Measurements from ENCODE around the gene NBEAL1.
"Not testable (repeated sequence)": the region's sequence is repeated elsewhere in the genome, so short reads cannot be mapped to it uniquely, and the experiment has no call there.

NBEAL1 gene

DNA sequence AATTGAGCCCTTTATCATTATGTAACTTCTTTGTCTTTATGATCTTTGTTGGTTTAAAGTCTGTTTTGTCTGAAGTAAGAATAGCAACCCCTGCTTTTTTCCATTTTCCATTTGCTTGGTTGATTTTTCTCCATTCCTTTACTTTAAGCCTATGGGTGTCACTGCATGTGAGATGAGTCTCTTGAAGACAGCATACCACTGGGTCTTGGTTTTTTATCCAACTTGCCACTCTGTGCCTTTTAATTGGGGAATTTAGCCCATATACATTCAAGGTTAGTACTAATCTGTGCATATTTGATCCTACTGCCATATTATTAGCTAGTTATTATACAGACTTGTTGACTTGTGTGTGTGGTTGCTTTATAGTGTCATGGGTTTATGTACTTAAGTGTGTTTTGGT, 89.6 kb downstream of the NBEAL1 start:
- FAIRE-seq (no peak), DNase-seq (ENCODE audit: insufficient read length, low spot score) (no peak)

DNA sequence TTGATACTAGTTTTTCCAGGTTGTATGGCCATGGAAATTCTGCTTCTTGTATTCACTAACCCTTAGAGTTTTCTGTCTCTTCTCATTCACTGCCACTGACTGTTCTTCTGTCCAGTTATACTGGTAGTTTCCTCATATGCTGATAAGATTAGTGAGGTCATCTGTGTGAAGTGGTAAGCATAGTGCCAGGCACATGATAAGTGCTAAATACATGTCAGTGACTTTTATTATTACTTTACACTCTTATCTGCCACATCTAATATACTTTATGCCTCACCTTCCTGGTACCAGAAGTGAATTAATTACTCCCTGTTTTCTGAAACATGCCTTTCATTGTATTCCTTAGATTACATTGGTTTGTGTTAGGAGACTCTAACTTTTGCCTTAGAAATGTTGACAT, 91.3 kb downstream of the NBEAL1 start:
- no peak for FAIRE-seq
- DNase-seq (ENCODE audit: insufficient read length, low spot score) = no peak

DNA sequence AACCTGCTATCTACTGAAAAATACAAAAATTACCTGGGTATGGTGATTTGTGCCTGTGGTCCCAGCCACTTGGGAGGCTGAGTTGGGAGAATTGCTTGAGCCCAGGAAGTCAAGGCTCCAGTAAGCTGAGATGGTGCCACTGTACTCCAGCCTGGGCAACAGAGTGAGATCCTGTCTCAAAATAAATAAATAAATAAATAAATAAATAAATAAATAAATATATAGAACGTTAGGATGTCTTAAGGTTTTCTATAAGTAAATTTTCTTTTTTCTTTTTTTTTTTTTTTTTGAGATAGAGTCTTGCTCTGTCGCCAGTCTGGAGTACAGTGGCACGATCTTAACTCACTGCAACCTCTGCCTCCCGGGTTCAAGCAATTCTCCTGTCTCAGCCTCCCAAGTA, 95.8 kb downstream of the NBEAL1 start:
- not testable (repeated sequence) for DNase-seq (ENCODE audit: insufficient read length, low spot score); FAIRE-seq

DNA sequence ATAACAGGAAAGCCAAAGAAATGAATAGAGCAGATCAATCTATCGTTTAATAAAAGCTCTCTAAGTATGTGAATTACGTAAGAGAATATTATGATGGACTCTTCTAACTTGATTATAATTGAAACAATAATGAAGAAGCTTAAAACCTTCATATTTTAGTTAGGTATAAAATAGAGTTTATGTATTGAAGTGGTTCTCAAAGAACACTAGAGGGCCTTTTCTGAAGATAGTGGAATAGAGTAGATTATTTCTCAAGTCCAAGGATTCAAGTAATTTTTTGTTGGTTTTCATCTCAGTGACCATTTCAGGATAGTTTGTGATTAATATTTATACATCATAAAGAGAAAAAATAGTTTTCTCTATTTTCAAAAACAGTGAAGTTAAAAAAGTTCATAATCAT, 97.7 kb downstream of the NBEAL1 start:
- no peak for DNase-seq (ENCODE audit: insufficient read length, low spot score)
- no peak for FAIRE-seq

DNA sequence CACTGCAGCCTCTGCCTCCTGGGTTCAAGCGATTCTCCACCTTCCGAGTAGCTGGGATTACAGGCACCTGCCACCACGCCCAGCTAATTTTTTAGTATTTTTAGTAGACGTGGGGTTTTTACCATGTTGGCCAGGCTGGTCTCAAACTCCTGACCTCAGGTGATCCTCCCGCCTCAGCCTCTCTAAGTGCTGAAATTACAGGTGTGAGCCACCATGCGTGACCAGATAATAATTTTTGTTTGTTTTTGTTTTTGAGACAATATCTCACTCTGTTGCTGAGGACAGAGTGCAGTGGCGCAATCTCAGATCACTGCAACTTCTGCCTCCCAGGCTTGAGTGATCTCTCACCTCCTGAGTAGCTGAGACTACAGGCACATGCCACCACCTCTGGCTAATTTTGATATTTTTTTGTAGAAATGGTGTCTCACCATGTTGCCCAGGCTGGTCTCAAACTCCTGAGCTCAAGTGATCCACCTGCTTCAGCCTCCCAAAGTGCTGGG, 100.6 kb downstream of the NBEAL1 start:
- not testable (repeated sequence) for DNase-seq (ENCODE audit: insufficient read length, low spot score); FAIRE-seq

DNA sequence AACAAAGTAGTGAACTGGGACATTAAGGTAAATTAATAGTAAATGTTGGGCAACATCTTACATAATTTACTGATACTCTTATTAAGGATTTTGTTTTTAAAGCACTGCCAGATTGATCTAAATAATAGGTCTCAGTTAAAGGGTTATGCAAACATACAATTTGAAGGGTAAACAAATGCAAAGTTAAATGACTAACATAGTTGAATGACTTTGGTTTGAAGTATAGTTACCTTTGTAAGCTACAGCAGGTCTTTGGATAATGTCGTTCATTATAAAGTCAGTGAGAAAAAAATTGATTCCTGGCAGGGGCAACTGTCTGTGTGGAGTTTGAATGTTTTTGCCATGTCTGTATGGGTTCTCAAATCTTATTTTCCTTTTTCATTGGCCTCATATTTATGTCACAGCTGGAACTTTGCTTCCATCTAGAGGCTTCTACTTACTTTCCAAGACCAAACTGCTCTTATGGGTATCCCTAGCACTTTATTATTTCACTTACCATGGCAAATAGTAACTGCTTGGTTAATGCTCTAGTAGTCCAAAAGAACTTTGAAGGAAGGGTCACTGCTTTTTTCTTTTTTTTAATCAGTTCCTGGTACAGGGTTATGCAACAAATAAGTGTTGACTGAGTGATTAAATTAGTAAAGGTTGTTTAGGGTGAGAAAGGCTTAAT, 107.8 kb downstream of the NBEAL1 start:
- FAIRE-seq (no peak), DNase-seq (ENCODE audit: insufficient read length, low spot score) (no peak)

DNA sequence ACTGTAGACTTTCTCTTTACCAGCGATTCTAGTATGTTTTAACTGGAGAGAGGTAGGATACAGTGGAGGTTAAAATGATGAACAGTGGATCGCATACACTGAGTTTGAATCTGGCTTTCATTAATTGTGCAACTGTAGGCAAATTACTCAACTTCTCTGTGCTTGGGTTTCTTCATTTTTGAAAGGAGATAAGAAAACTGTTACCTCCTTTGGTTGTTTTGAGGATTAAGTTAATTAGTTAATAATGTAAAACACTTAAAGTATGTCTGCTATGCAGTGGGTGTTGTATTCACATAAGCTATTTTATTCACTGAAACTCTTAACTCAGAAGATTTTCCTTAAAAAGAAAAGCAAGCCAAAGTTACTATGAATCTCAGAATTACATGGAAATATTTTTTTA, 112.3 kb downstream of the NBEAL1 start:
- DNase-seq (ENCODE audit: insufficient read length, low spot score) (no peak), FAIRE-seq (no peak)

DNA sequence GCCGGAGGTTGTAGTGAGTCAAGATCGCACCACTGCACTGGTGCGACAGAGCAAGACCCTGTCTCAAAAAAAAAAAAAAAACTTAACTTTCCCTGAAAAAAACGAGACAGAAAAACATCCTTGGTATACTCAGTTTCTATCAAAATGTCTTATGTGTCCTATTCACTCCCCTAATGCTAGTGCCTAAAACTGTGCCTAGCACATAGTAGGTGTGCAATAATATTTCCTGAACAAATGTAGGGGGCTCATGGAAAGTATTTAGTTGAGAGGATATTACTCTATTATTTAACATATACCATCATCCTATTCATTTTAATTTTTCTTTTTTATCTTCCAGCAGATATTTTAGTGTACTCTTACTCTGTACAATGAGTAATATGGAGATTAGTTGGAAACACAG, 120.4 kb downstream of the NBEAL1 start:
- no peak for FAIRE-seq
- no peak for DNase-seq (ENCODE audit: insufficient read length, low spot score)

DNA sequence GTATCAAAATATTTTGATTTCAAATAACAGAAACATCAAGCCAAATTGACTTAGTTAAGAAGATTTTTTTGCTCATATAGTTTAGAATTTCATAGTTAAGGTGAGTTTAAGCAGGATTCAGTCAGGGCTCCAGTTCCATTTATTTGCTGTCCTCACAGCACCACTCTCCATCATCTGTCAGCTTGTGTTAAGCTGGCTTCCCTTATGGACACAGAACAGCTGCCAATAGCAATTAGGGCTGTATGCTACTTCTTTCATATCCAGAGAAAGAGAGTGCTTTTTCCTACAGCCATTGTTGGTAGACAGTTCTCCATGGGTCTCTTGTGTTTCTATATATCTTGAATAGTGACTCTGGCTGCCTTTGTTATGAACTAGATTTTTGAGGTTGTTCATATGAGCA, 128.7 kb downstream of the NBEAL1 start:
- DNase-seq (ENCODE audit: insufficient read length, low spot score) (no peak), FAIRE-seq (no peak)

DNA sequence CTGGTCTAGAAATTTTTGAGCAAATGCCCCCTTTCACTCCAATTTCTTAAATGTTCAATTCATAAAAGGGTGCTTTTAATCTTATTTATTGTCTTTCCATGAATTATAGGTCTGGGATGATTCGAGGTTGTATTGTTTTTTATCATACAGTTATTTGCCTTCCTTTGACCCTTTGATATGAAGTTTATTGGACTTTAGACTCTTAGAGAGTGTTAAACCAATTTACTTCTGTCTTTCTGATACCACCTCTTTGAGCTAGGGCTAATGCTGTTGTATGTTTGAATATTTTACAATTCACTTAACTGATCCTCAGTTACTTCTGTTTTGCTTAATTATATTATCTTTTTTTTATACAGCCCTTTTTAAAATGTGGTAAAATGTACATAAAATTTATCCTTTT, 134.5 kb downstream of the NBEAL1 start:
- DNase-seq (ENCODE audit: insufficient read length, low spot score) (no peak), FAIRE-seq (no peak)

DNA sequence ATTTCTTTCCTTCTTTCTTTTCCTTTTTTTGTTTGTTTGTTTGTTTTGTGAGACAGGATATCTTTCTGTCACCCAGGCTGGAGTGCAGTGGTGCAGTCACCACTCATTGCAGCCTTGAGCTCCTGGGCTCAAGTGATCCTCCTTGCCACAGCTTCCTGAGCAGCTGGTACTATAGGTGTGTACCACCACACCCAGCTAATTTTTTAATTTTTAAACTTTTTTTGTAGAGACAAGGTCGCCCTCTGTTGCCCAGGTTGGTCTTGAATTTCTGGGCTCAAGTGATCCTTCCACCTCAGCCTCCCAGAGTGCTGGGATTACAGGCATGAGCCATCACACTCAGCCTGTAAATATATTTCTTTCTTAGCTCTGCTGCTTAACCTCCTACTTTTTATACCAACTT, 140.7 kb downstream of the NBEAL1 start:
- no peak for DNase-seq (ENCODE audit: insufficient read length, low spot score)
- no peak for FAIRE-seq

DNA sequence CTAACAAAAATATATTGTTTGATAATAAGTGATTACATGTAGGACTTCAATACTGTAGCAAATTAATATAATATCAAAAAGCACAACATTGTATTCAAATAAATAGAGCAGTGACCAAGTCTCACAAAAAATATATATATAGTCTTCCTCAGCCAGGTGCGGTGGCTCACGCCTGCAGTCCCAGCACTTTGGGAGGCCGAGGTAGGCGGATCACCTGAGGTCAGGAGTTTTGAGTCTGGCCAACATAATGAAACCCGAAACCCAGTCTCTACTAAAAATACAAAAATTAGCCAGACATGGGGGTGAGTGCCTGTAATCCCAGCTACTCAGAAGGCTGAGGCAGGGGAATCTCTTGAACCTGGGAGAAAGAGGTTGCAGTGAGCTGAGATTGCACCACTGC, 148.0 kb downstream of the NBEAL1 start:
- not testable (repeated sequence) for FAIRE-seq; DNase-seq (ENCODE audit: insufficient read length, low spot score)

DNA sequence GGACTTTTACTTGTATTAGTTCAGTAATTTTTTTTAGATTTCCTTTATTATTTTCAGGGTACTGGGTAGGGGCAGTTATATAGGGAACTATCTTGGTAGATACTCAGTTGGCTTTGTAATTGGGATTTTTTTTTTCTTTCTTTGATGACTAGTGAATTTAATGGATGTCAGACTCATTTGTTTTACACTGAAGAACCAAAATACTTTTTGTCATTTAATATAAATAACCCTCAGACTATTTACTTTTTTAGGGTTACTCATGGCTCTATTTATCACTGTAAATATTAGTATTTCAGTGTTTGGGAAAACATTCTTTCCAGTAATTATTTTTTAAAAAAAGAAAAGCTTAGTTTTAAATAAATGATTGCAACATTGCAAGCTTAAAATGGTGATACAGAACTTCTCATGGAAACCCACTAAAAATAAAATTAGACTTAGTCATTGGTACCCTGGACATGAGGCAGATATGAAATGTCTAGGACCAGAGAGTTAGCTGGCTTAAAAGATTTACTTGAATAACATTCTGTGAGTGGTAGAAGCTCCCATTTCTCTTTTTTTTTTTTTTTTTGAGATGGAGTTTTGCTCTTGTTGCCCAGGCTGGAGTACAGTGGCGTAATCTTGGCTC, 149.7 kb downstream of the NBEAL1 start:
- no peak for DNase-seq (ENCODE audit: insufficient read length, low spot score)
- no peak for FAIRE-seq

DNA sequence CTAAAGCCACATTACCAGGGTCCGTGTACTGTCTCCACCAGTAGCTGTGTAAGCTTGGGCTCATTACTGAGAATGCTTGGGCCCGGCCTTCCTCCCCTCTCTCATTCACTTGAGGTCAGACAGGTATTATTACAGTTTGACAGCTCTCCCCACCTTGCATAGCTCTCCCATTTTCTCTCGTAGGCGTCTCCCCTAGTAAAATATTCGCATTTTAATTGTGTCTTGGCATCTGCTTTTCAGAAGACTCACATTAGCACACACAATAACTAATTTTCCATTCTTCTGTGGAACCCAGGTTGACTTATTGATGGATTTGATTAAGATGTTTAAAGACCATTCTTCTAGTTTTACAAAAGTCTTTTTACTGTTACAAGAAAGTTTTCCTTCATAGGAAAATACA, 153.1 kb downstream of the NBEAL1 start:
- DNase-seq (ENCODE audit: insufficient read length, low spot score) = no peak
- FAIRE-seq = no peak

DNA sequence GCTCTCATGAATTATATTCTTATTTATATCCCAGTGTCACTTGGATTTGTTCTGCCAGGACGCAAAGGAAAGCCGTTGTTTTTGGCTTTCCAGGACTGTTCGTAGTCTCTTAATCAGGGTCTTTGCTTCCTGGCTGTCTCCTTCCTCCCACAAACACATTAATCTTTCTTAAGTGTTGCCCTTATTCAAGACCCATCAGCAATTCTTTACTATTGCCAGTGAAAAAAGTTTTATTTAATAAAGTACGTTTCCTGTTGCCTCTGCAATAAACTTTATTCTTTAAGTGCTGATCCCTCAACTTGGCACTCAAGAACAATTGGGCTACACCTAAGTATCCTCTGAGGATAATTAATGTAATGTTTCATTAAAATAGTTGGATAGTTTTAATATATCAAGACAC, 155.8 kb downstream of the NBEAL1 start:
- no peak for FAIRE-seq
- DNase-seq (ENCODE audit: insufficient read length, low spot score) = no peak

DNA sequence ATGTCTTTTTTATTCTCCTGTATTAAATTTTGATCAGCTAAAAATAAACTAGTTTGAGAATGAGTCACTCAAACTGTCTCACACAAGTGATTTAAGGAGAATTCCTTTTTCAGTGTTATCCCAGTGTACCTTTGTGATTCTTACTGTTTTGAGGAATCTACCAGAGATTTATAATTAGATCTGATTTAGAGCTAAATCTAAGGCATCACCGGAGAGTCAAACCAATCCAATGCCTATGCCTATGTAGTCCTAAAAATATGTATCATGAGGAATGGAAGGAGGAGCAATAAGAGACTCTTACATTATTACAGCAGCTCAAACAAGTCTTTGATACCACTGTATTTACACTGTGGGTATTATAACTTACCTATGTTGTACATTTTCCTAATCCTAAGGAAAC, 160.7 kb downstream of the NBEAL1 start:
- no peak for FAIRE-seq
- DNase-seq (ENCODE audit: insufficient read length, low spot score) = no peak

DNA sequence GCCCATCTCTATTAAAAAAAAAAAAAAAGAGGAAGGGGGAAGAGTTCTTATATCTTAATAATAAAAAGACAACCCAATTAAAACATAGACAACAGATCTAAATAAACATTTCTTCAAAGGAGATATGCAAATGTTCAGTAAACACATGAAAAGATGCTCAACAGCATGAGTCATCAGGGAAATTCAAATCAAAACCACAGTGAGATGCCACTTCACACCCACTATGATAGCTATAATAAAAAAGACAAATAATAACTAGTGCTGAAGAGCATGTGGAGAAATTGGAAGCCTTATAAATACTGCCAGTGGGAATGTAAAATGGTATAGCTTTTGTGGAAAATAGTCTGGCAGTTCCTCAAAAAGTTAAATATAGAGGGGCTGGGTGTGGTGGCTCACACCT, 162.7 kb downstream of the NBEAL1 start:
- FAIRE-seq (no peak), DNase-seq (ENCODE audit: insufficient read length, low spot score) (no peak)

DNA sequence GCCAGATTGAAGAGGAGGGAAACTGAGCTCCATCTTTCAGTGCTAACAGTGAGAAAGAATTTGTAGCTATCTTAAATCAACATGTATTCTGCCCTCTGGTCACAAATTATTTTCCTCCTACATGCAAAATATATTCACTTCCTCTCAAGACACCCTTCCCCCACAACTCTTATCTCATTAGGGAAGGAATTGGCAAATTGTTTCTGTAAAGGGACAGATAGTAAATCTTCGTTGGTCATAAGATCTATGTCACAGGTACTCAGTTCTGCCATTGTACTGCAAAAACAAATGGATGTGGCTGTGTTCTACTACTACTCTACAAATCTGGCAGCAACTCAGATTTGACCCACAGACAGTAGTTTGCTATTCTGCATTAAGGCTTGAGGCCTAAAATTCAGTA, 171.2 kb downstream of the NBEAL1 start:
- no peak for FAIRE-seq
- no peak for DNase-seq (ENCODE audit: insufficient read length, low spot score)

DNA sequence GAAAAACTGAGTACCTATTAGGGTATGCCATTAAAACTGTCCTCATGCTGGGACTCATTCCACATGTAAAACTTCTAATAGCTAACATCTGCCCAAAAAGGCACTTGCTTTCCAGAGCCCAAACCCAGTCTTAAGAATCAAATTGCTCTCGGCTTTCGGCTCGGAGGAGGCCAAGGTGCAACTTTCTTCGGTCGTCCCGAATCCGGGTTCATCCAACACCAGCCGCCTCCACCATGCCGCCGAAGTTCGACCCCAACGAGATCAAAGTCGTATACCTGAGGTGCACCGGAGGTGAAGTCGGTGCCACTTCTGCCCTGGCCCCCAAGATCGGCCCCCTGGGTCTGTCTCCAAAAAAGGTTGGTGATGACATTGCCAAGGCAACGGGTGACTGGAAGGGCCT, 175.9 kb downstream of the NBEAL1 start:
- FAIRE-seq; DNase-seq (ENCODE audit: insufficient read length, low spot score): not testable (repeated sequence)

DNA sequence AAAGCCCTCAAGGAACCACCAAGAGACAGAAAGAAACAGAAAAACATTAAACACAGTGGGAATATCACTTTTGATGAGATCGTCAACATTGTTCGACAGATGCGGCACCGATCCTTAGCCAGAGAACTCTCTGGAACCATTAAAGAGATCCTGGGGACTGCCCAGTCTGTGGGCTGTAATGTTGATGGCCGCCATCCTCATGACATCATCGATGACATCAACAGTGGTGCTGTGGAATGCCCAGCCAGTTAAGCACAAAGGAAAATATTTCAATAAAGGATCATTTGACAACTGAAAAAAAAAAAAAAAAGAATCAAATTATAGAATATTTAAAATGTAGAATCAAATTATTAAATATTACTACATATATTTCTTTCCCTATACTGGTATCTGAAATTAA, 176.4 kb downstream of the NBEAL1 start:
- not testable (repeated sequence) for DNase-seq (ENCODE audit: insufficient read length, low spot score); FAIRE-seq

DNA sequence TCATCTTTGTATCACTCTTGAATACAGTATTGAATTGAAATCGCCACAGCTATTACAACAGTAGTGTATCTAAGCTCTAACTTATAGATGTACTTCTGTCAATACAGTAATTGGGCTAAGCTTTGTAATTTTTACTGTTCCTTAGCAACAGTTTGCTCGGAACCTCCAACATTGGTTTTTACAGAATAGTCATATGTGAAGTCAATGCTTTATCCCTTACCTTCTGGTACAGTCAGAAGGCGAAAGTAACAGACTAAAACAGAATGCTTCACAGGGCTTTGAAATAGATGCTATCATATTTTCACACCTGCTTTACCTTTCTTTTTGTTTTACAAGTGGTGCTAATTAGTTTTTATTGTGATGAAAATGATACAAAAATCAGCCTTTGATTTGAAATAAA, 177.3 kb downstream of the NBEAL1 start:
- DNase-seq (ENCODE audit: insufficient read length, low spot score) (no peak), FAIRE-seq (no peak)

DNA sequence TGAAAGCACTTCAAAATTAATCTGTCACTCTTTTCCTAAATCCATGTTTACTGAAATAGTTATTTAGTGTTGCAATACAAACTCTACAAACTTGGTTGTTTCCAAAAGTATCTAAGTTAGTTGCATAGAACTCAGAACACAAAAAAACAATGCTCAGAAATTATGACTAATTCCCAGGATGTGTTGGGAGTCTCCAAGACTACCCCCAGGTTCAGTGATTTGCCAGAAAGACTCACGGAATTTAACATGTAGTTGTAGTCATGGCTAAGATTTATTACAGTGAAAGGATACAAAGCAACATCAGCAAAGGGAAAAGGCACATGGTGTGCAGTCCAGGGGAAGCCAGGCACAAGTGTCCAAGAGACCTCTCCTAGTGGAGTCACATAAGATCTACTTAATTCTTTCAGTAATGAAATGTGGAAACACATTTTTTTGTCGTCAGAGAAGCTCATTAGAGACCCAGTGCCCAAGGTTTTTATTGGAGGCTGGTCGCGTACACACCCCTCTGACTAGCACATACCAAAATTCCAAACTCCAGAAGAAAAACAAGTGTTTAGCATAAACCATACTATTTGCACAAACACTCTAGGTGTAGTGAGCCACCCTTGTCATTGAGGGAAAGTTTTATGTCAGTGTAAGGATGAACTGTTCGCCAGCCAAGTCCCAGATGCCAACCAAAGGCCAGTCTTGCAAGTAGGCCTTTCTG, 180.8 kb downstream of the NBEAL1 start:
- DNase-seq (ENCODE audit: insufficient read length, low spot score) = no peak
- FAIRE-seq = no peak
